GM23338 (cell line): ENCODE data around the gene APMAP. TPM values are rescaled to one million over a fixed set of nuclear protein-coding genes. Genes with fewer than 3 reads are reported as not detected.

ENCODE experiments used
- ATAC-seq: fragments of 200-7000 bp; cut with Tn5 transposase; 3 replicates; pipeline ENCODE4 v1.9.1; 2020
- DNase-seq: peaks from one replicate; pipeline ENCODE4 v3.0.0-alpha.2; 2015; ENCODE audit warnings: low spot score
- H2AFZ ChIP-seq: fragments of 200-600 bp; sonication (generic); 2 replicates; pipeline ENCODE4 v1.8.0; 2016; ENCODE audit warnings: antibody characterized with exemption, mild to moderate bottlenecking, moderate library complexity
- H3F3A ChIP-seq: fragments of 200-600 bp; sonication (generic); replicated peaks from 2 replicates; pipeline ENCODE4 v1.8.0; 2017; ENCODE audit warnings: antibody characterized with exemption, mixed run types, low read depth
- H3K27ac ChIP-seq: fragments of 200-600 bp; sonication (generic); 2 replicates; pipeline ENCODE4 v1.6.1; 2016; ENCODE audit warnings: low read depth
- H3K27me3 ChIP-seq: fragments of 200-600 bp; sonication (generic); 2 replicates; pipeline ENCODE4 v1.8.0; 2016; ENCODE audit warnings: mild to moderate bottlenecking, mixed run types, moderate library complexity; ENCODE audit not compliant: insufficient read depth
- H3K36me3 ChIP-seq: fragments of 200-600 bp; sonication (generic); 2 replicates; pipeline ENCODE4 v1.8.0; 2016; ENCODE audit warnings: mild to moderate bottlenecking; ENCODE audit not compliant: insufficient read depth
- H3K4me1 ChIP-seq: fragments of 200-600 bp; sonication (generic); 2 replicates; pipeline ENCODE4 v1.8.0; 2016; ENCODE audit warnings: mild to moderate bottlenecking, moderate library complexity; ENCODE audit not compliant: insufficient read depth
- H3K4me2 ChIP-seq: fragments of 200-600 bp; sonication (generic); 2 replicates; pipeline ENCODE4 v1.7.1; 2017; ENCODE audit warnings: mixed run types
- H3K4me3 ChIP-seq: fragments of 200-600 bp; sonication (generic); 2 replicates; pipeline ENCODE4 v1.6.1; 2016; ENCODE audit warnings: mixed run types
- H3K79me2 ChIP-seq: fragments of 200-600 bp; sonication (generic); replicated peaks from 2 replicates; pipeline ENCODE4 v1.8.0; 2017; ENCODE audit warnings: mild to moderate bottlenecking; ENCODE audit not compliant: insufficient read depth
- H3K9me2 ChIP-seq: fragments of 200-600 bp; sonication (generic); 2 replicates; pipeline ENCODE4 v1.8.0; 2017; ENCODE audit not compliant: insufficient read depth
- H4K20me1 ChIP-seq: fragments of 200-600 bp; sonication (generic); replicated peaks from 2 replicates; pipeline ENCODE4 v1.8.0; 2017; ENCODE audit warnings: mild to moderate bottlenecking; ENCODE audit not compliant: insufficient read depth
- H3K27ac Mint-ChIP-seq: 2 replicates; pipeline ENCODE4 v1.8.0; 2020; ENCODE audit warnings: inconsistent platforms, mild to moderate bottlenecking, moderate library complexity, mixed read lengths
- H3K27me3 Mint-ChIP-seq: 3 replicates; pipeline ENCODE4 v1.8.0; 2022; ENCODE audit warnings: low read depth, mild to moderate bottlenecking, moderate library complexity, mixed read lengths, inconsistent platforms; ENCODE audit not compliant: insufficient read depth, poor library complexity
- H3K36me3 Mint-ChIP-seq: 3 replicates; pipeline ENCODE4 v1.8.0; 2021; ENCODE audit warnings: low read depth, mild to moderate bottlenecking, inconsistent platforms, moderate library complexity, mixed read lengths
- H3K4me1 Mint-ChIP-seq: 3 replicates; pipeline ENCODE4 v1.8.0; 2020; ENCODE audit warnings: mild to moderate bottlenecking, inconsistent platforms, mixed read lengths
- H3K4me3 Mint-ChIP-seq: 3 replicates; pipeline ENCODE4 v1.8.0; 2021; ENCODE audit warnings: moderate library complexity, mild to moderate bottlenecking, inconsistent platforms, mixed read lengths
- H3K9me3 Mint-ChIP-seq: 3 replicates; pipeline ENCODE4 v1.8.0; 2020; ENCODE audit warnings: moderate library complexity, mild to moderate bottlenecking, inconsistent platforms, mixed read lengths
- CREB1 ChIP-seq: fragments of 250-450 bp; sonication (Bioruptor Pico); IDR thresholded peaks from 2 replicates; pipeline ENCODE4 v1.5.0; 2020; ENCODE audit warnings: low read depth, mild to moderate bottlenecking, moderate library complexity
- CTCF ChIP-seq, 2 experiments: fragments of 200-600 bp in 1 of 2; sonication (generic) in 1 of 2; conservative IDR thresholded peaks; 2 replicates each; pipeline versions ENCODE4 v1.5.1 to v1.6.1; 2016 to 2017; ENCODE audit warnings: antibody characterized with exemption in 2 of 2, low read depth in 2 of 2, mild to moderate bottlenecking in 2 of 2, moderate library complexity in 1 of 2
- ETS1 ChIP-seq: IDR thresholded peaks from 2 replicates; pipeline ENCODE4 v1.6.1; 2016; ENCODE audit warnings: antibody characterized with exemption
- EZH2 ChIP-seq: fragments of 200-600 bp; sonication (generic); IDR thresholded peaks from one replicate; pipeline ENCODE4 v1.8.0; 2017; ENCODE audit warnings: antibody characterized with exemption, mild to moderate bottlenecking, low read depth; ENCODE audit not compliant: unreplicated experiment
- EZH2phosphoT487 ChIP-seq: fragments of 200-600 bp; sonication (generic); IDR thresholded peaks from one replicate; pipeline ENCODE4 v1.8.1; 2018; ENCODE audit warnings: antibody characterized with exemption; ENCODE audit not compliant: unreplicated experiment
- JUNB ChIP-seq: IDR thresholded peaks from one replicate; pipeline ENCODE4 v1.6.1; 2016; ENCODE audit warnings: antibody characterized with exemption; ENCODE audit not compliant: unreplicated experiment
- NANOG ChIP-seq: IDR thresholded peaks from 2 replicates; pipeline ENCODE4 v1.6.1; 2016; ENCODE audit warnings: antibody characterized with exemption, borderline replicate concordance
- POLR2AphosphoS5 ChIP-seq: IDR thresholded peaks from 2 replicates; pipeline ENCODE4 v1.6.1; 2016; ENCODE audit warnings: antibody characterized with exemption, low read depth
- REST ChIP-seq: IDR thresholded peaks from one replicate; pipeline ENCODE4 v1.6.1; 2018; ENCODE audit warnings: antibody characterized with exemption; ENCODE audit not compliant: unreplicated experiment
- STAT1 ChIP-seq: IDR thresholded peaks from one replicate; pipeline ENCODE4 v1.6.1; 2016; ENCODE audit warnings: antibody characterized with exemption; ENCODE audit not compliant: unreplicated experiment
- ZNF114 ChIP-seq: fragments of 250-450 bp; sonication (Bioruptor Pico); IDR thresholded peaks from 2 replicates; pipeline ENCODE4 v1.5.0; 2020; ENCODE audit warnings: mild to moderate bottlenecking, moderate library complexity
- ZNF331 ChIP-seq: fragments of 250-450 bp; sonication (Bioruptor Pico); IDR thresholded peaks from 2 replicates; pipeline ENCODE4 v1.5.0; 2020; ENCODE audit warnings: low read depth, mild to moderate bottlenecking, moderate library complexity
- ZNF462 ChIP-seq: fragments of 250-450 bp; sonication (Bioruptor Pico); IDR thresholded peaks from 2 replicates; pipeline ENCODE4 v1.5.0; 2020; ENCODE audit warnings: mild to moderate bottlenecking, moderate library complexity
- polyA plus RNA-seq: library from polyadenylated mRNA; unstranded; fragments of >200 nt; fragmentation: Nextera tagmentation; extraction: Ambion mirVana; gene quantifications from 2 replicates; pipeline ENCODE4 v1.2.1, GENCODE V29; 2016
- total RNA-seq: library from RNA; depleted of rRNA; stranded (reverse); fragments of >200 nt; shearing (Covaris generic); gene quantifications from 2 replicates; pipeline ENCODE4 v1.2.3, GENCODE V29; 2014

Gene APMAP
- total and polyA plus RNA-seq, 2 experiments from 2014 or later, result 31.7 to 72.3 TPM

- no peaks in the 10 kb centered on the region for H3K36me3 ChIP-seq
- no peak overlapping the region for H3K4me2 ChIP-seq
- Mint-ChIP-seq H3K27me3 (peaks cover 7% of the 10 kb centered on the region), H3K27ac (no peak overlapping the region), H3K36me3 (no peaks in the 10 kb centered on the region), H3K4me3 (no peak overlapping the region), H3K9me3 (no peaks in the 10 kb centered on the region), H3K4me1 (peaks cover 10% of the 10 kb centered on the region)
- no peak overlapping the region for H3K4me3 ChIP-seq
- H2AFZ ChIP-seq, result no peak overlapping the region
- no peaks in the 10 kb centered on the region for H4K20me1 ChIP-seq
- H3F3A ChIP-seq, result no peaks in the 10 kb centered on the region
- DNase-seq, result no peak
- H3K4me1 ChIP-seq, result no peaks in the 10 kb centered on the region
- TF ChIP-seq STAT1 (no peak), JUNB (no peak), EZH2 (no peak), NANOG (no peak), EZH2phosphoT487 (no peak), CREB1 (no peak), POLR2AphosphoS5 (no peak), CTCF (conservative IDR thresholded peaks at IDR 0.05; ENCODE audit: low read depth in 2 of 2) (no peak), ETS1 (no peak), REST (no peak), ZNF331 (no peak), ZNF114 (CRISPR knock-in tag) (no peak), ZNF462 (CRISPR knock-in tag) (no peak)
- ATAC-seq, result no peak
- H3K79me2 ChIP-seq, result no peaks in the 10 kb centered on the region
- H3K27me3 ChIP-seq, result no peaks in the 10 kb centered on the region
- no peaks in the 10 kb centered on the region for H3K9me2 ChIP-seq
- H3K27ac ChIP-seq, result no peak overlapping the region
Observed at GRCh38 chr20:25038103-25038410, 45.5 kb upstream of the APMAP start.
